ENCODE data around the gene DNAH6. TPM values are rescaled to one million over a fixed set of nuclear protein-coding genes. Genes with fewer than 3 reads are reported as not detected.

Gene DNAH6
- total and polyA plus RNA-seq, 2 of the 8 experiments (the other 6 are each of a cell fraction or from before 2014, with no cell fraction given) = 0.06 to 0.43 TPM

DNA sequence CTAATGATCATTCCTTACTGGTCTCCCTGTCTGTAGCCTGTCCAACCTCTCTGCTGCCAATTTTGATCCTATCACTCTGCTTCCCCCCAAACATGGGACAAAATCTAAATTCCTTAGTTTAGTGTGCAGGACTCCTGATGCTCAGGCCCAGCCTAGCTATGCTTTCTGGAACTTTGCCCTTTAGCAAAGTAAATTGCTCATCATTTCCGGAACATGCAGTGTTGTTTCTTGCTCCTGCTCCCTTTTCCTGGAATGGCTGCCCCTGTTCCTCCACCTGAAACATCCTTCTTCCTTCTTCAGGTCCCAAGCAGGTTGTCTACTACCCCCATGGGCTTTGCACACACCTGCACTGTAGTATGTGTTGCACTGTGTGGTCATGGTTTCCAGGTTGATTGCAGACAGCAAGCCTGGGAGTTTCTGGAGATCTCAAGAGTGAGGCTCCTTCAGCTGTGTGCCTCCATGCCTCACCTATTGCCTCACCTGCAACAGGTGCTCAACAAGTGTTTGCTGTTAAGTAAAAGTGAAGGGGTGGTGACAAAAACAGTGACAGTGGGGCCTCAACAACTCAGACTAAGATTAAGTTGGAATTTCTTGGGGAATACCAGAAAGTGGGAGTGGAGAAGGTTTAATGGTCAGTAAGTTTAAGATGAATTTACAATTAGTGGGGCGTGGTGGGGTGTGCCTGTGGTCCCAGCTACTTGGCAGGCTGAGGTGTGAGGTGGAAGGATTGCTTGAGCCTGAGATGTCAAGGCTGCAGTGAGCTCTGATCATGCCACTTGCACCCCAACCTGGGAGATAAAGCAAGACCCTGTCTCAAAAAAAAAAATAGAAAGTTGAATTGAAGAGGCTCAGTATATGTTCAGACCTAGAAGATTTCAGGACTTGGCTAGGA is 120.0 kb downstream of the DNAH6 start (continued):
- no peak for TF ChIP-seq BACH1 (IDR thresholded peaks at IDR 0.05; ENCODE audit: low read length)
- TF ChIP-seq SUZ12 (IDR thresholded peaks at IDR 0.05; ENCODE audit: low read length) = no peak
- TF ChIP-seq RXRA (IDR thresholded peaks at IDR 0.05; ENCODE audit: insufficient read depth, low read depth, low read length) = no peak
- TF ChIP-seq HDAC2 (IDR thresholded peaks at IDR 0.05; ENCODE audit: borderline replicate concordance in 1 of 2, low read depth in 2 of 2, low read length in 2 of 2) = no peak
- TF ChIP-seq, protein P1, sequence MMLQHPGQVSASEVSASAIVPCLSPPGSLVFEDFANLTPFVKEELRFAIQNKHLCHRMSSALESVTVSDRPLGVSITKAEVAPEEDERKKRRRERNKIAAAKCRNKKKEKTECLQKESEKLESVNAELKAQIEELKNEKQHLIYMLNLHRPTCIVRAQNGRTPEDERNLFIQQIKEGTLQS (IDR thresholded peaks at IDR 0.05; ENCODE audit: insufficient read depth, low read depth, low read length) = no peak
